Activated CD4-positive, alpha-beta T cell treated with anti-CD3 and anti-CD28 coated beads for 36 hours (primary cell): Measurements from ENCODE around the gene FURIN. TPM values are rescaled to one million over a fixed set of nuclear protein-coding genes. Genes with fewer than 3 reads are reported as not detected.
A peak's percentile ranks its signal among the peaks of the same experiment; 100 is the strongest.

Experiments used
- ATAC-seq: fragments of 200-7000 bp; cut with Tn5 transposase; one replicate; pipeline ENCODE4 v1.10.0; 2021; ENCODE audit warnings: mild to moderate bottlenecking, moderate library complexity
- CTCF ChIA-PET: fragments of 350-600 bp; sonication (Branson Sonifier 250); formaldehyde crosslinking; loops from one replicate; lab custom pipeline; 2021; ENCODE audit warnings: antibody characterized with exemption; lab: Charles Lee
- POLR2A ChIA-PET: fragments of 350-600 bp; sonication (Branson Sonifier 250); formaldehyde crosslinking; loops from one replicate; lab custom pipeline; 2021; ENCODE audit warnings: antibody characterized with exemption, inconsistent platforms; lab: Charles Lee
- DNase-seq: peaks from one replicate; pipeline ENCODE4 v3.0.0-alpha.2; 2020
- H3K27ac Mint-ChIP-seq: one replicate; pipeline ENCODE4 v1.8.0; 2021; ENCODE audit warnings: mixed read lengths
- H3K27me3 Mint-ChIP-seq: one replicate; pipeline ENCODE4 v1.8.0; 2021; ENCODE audit warnings: mixed read lengths
- H3K36me3 Mint-ChIP-seq: one replicate; pipeline ENCODE4 v1.8.0; 2021; ENCODE audit warnings: low read depth, mixed read lengths
- H3K4me1 Mint-ChIP-seq: one replicate; pipeline ENCODE4 v1.8.0; 2021; ENCODE audit warnings: mixed read lengths
- H3K4me3 Mint-ChIP-seq: one replicate; pipeline ENCODE4 v1.8.0; 2021; ENCODE audit warnings: mild to moderate bottlenecking, moderate library complexity, mixed read lengths
- H3K9me3 Mint-ChIP-seq: one replicate; pipeline ENCODE4 v1.8.0; 2021; ENCODE audit warnings: low read depth, mixed read lengths
- intact Hi-C, 2 experiments: fragments of 100-400 bp; cut with DNase I in 1 of 2; cut with micrococcal nuclease in 1 of 2; formaldehyde crosslinking; loops; one replicate each; pipeline versions ENCODE4 v1.14.2 to v1.15.1; 2022 to 2024; cut with DNase I, micrococcal nuclease
- total RNA-seq, 2 experiments: library from RNA; stranded (reverse); gene quantifications; one replicate each; pipeline ENCODE4 v1.2.3, GENCODE V29; 2021

Gene FURIN
- total RNA-seq, 2 experiments from 2014 or later, result 406 to 422 TPM

GRCh38 chr15:90875549-90875981, 7.2 kb downstream of the FURIN start:
- Mint-ChIP-seq H3K4me3 (peak overlapping the region; percentile 94), H3K4me1 (peaks cover 24% of the 10 kb centered on the region)

GRCh38 chr15:90876046-90876445, 7.7 kb downstream of the FURIN start:
- POLR2A ChIA-PET, result no interaction called here
- Mint-ChIP-seq H3K4me1 (peaks cover 21% of the 10 kb centered on the region), H3K27ac (peak overlapping the region; percentile 65), H3K27me3 (no peaks in the 10 kb centered on the region), H3K36me3 (peaks cover 78% of the 10 kb centered on the region), H3K4me3 (peak overlapping the region; percentile 36), H3K9me3 (no peaks in the 10 kb centered on the region)
- ATAC-seq, result no peak
- intact Hi-C loops, result loop anchor here in 1 of 2 experiments (10.0 kb wide), 1 partner anchor 61 kb away; no protein-coding TSS in a partner anchor
- no peak for DNase-seq
- CTCF ChIA-PET, result interaction anchor here (1.0 to 1.5 kb wide), 2 partner anchors 10 to 27 kb away, joined by 3 to 5 read pairs; no protein-coding TSS in a partner anchor

More at GRCh38 chr15:90875549-90875981, 7.2 kb downstream of the FURIN start:
- no peaks in the 10 kb centered on the region for H3K27me3 Mint-ChIP-seq
- H3K36me3 Mint-ChIP-seq, result peaks cover 79% of the 10 kb centered on the region
- POLR2A ChIA-PET, result no interaction called here
- peak overlapping the region; percentile 65 for H3K27ac Mint-ChIP-seq
- no peak for DNase-seq
- intact Hi-C loops, result loop anchor here in 1 of 2 experiments (10.0 kb wide), 1 partner anchor 61 kb away; no protein-coding TSS in a partner anchor
- no peak for ATAC-seq
- H3K9me3 Mint-ChIP-seq, result no peaks in the 10 kb centered on the region
- CTCF ChIA-PET, result interaction anchor here (1.5 kb wide), 1 partner anchor 11 kb away, joined by 5 read pairs; no protein-coding TSS in a partner anchor

GRCh38 chr15:90876512-90877170, 8.3 kb downstream of the FURIN start:
- ChIA-PET POLR2A (no interaction called here), CTCF (interaction anchor here (1.0 to 1.5 kb wide), 2 partner anchors 10 to 26 kb away, joined by 3 to 5 read pairs; no protein-coding TSS in a partner anchor)
- Mint-ChIP-seq H3K4me3 (peak overlapping the region; percentile 36), H3K27me3 (no peaks in the 10 kb centered on the region), H3K9me3 (no peaks in the 10 kb centered on the region), H3K27ac (peak overlapping the region; percentile 60), H3K4me1 (peaks cover 21% of the 10 kb centered on the region), H3K36me3 (peaks cover 78% of the 10 kb centered on the region)
- DNase-seq (no peak), ATAC-seq (no peak)
- intact Hi-C loops, result loop anchor here in 1 of 2 experiments (10.0 kb wide), 1 partner anchor 62 kb away; no protein-coding TSS in a partner anchor

GRCh38 chr15:90877315-90877714, 8.9 kb downstream of the FURIN start:
- Mint-ChIP-seq H3K4me1 (peaks cover 21% of the 10 kb centered on the region), H3K4me3 (no peak overlapping the region), H3K27me3 (no peaks in the 10 kb centered on the region), H3K36me3 (peaks cover 78% of the 10 kb centered on the region), H3K27ac (peak overlapping the region; percentile 42), H3K9me3 (no peaks in the 10 kb centered on the region)
- POLR2A ChIA-PET, result interaction anchor here (0.6 kb wide), 1 partner anchor 150 kb away, joined by 6 read pairs; no protein-coding TSS in a partner anchor
- DNase-seq (no peak), ATAC-seq (no peak)
- intact Hi-C loops, result loop anchor here in 1 of 2 experiments (10.0 kb wide), 1 partner anchor 63 kb away; no protein-coding TSS in a partner anchor
- CTCF ChIA-PET, result no interaction called here

- ChIA-PET CTCF (no interaction called here), POLR2A (interaction anchor here (0.6 kb wide), 1 partner anchor 151 kb away, joined by 6 read pairs; no protein-coding TSS in a partner anchor)
- no peak for ATAC-seq
- DNase-seq, result no peak
- H3K27me3 Mint-ChIP-seq, result no peaks in the 10 kb centered on the region
- peaks cover 76% of the 10 kb centered on the region for H3K36me3 Mint-ChIP-seq
- intact Hi-C loops, result loop anchor here in 1 of 2 experiments (10.0 kb wide), 1 partner anchor 63 kb away; no protein-coding TSS in a partner anchor
- H3K4me3 Mint-ChIP-seq, result no peak overlapping the region
- peaks cover 15% of the 10 kb centered on the region for H3K4me1 Mint-ChIP-seq
- H3K27ac Mint-ChIP-seq, result peak overlapping the region; percentile 35
- H3K9me3 Mint-ChIP-seq, result no peaks in the 10 kb centered on the region
Measured at GRCh38 chr15:90877996-90878395, 9.6 kb downstream of the FURIN start.

GRCh38 chr15:90878660-90879059, 10.3 kb downstream of the FURIN start:
- peaks cover 69% of the 10 kb centered on the region for H3K36me3 Mint-ChIP-seq
- no peaks in the 10 kb centered on the region for H3K27me3 Mint-ChIP-seq
- H3K4me3 Mint-ChIP-seq, result no peak overlapping the region
- no peaks in the 10 kb centered on the region for H3K9me3 Mint-ChIP-seq
- intact Hi-C loops, result loop anchor here in 1 of 2 experiments (10.0 kb wide), 1 partner anchor 64 kb away; no protein-coding TSS in a partner anchor
- DNase-seq (no peak), ATAC-seq (no peak)
- H3K4me1 Mint-ChIP-seq, result peaks cover 9% of the 10 kb centered on the region
- no peak overlapping the region for H3K27ac Mint-ChIP-seq
- ChIA-PET POLR2A (no interaction called here), CTCF (no interaction called here)

- ATAC-seq (no peak), DNase-seq (no peak)
- H3K27me3 Mint-ChIP-seq, result peaks cover under 1% of the 10 kb centered on the region
- intact Hi-C loops, result loop anchor here in 1 of 2 experiments (10.0 kb wide), 2 partner anchors 65 to 185 kb away; no protein-coding TSS in a partner anchor
- no peak overlapping the region for H3K4me3 Mint-ChIP-seq
- H3K4me1 Mint-ChIP-seq, result peaks cover 3% of the 10 kb centered on the region
- ChIA-PET POLR2A (no interaction called here), CTCF (no interaction called here)
- no peaks in the 10 kb centered on the region for H3K9me3 Mint-ChIP-seq
- peaks cover 58% of the 10 kb centered on the region for H3K36me3 Mint-ChIP-seq
- no peak overlapping the region for H3K27ac Mint-ChIP-seq
Measured at GRCh38 chr15:90879730-90880366, 11.5 kb downstream of the FURIN start.

GRCh38 chr15:90880381-90881145, 12.2 kb downstream of the FURIN start:
- DNase-seq, result no peak
- no peaks in the 10 kb centered on the region for H3K9me3 Mint-ChIP-seq
- intact Hi-C loops, result loop anchor here in 1 of 2 experiments (10.0 kb wide), 1 partner anchor 186 kb away; no protein-coding TSS in a partner anchor
- ChIA-PET POLR2A (no interaction called here), CTCF (no interaction called here)
- ATAC-seq, result no peak
- peaks cover 9% of the 10 kb centered on the region for H3K4me1 Mint-ChIP-seq
- peaks cover 52% of the 10 kb centered on the region for H3K36me3 Mint-ChIP-seq
- H3K4me3 Mint-ChIP-seq, result no peak overlapping the region
- no peak overlapping the region for H3K27ac Mint-ChIP-seq
- H3K27me3 Mint-ChIP-seq, result peaks cover 3% of the 10 kb centered on the region

GRCh38 chr15:90881181-90881977, 13.0 kb downstream of the FURIN start:
- Mint-ChIP-seq H3K4me1 (peaks cover 12% of the 10 kb centered on the region), H3K9me3 (no peaks in the 10 kb centered on the region), H3K4me3 (no peak overlapping the region), H3K27ac (no peak overlapping the region), H3K27me3 (peaks cover 3% of the 10 kb centered on the region), H3K36me3 (peaks cover 46% of the 10 kb centered on the region)
- CTCF ChIA-PET, result no interaction called here
- ATAC-seq, result no peak
- intact Hi-C loops, result loop anchor here in 1 of 2 experiments (10.0 kb wide), 1 partner anchor 187 kb away; no protein-coding TSS in a partner anchor
- POLR2A ChIA-PET, result interaction anchor here (0.6 to 1.4 kb wide), 3 partner anchors 44 to 164 kb away, joined by 3 to 8 read pairs (median 4); partner anchors contain the start of gene BLM
- DNase-seq, result no peak
